HG02884 (cell line): ENCODE data around the gene VTI1B.

Experiments used
- ATAC-seq: cut with Tn5 transposase; IDR thresholded peaks from one replicate; pipeline ENCODE4 v1.9.1; 2021; ENCODE audit warnings: mild to moderate bottlenecking, moderate library complexity; ENCODE audit not compliant: unreplicated experiment

The VTI1B gene

GRCh38 chr14:67680121-67680602, 5.7 kb upstream of the VTI1B start:
- ATAC-seq = peak; percentile 97

- ATAC-seq = no peak
Measured at GRCh38 chr14:67679006-67679405, 4.6 kb upstream of the VTI1B start.

- ATAC-seq = no peak
Measured at GRCh38 chr14:67675219-67675582, 769 bp upstream of the VTI1B start.

GRCh38 chr14:67674139-67674479, 323 bp downstream of the VTI1B start:
- peak; percentile 47 for ATAC-seq

- ATAC-seq = no peak
Measured at GRCh38 chr14:67673451-67673850, 981 bp downstream of the VTI1B start.

- ATAC-seq = no peak
Measured at GRCh38 chr14:67668559-67668958, 5.9 kb downstream of the VTI1B start.

GRCh38 chr14:67666750-67667449, 7.5 kb downstream of the VTI1B start:
- peak; percentile 47 for ATAC-seq

GRCh38 chr14:67665868-67666267, 8.6 kb downstream of the VTI1B start:
- no peak for ATAC-seq

GRCh38 chr14:67663633-67664032, 10.8 kb downstream of the VTI1B start:
- ATAC-seq = no peak

GRCh38 chr14:67653651-67654280, 20.7 kb downstream of the VTI1B start:
- ATAC-seq = no peak

GRCh38 chr14:67652189-67652588, 22.2 kb downstream of the VTI1B start:
- ATAC-seq = no peak

GRCh38 chr14:67650694-67651093, 23.7 kb downstream of the VTI1B start:
- ATAC-seq = no peak

- no peak for ATAC-seq
Measured at GRCh38 chr14:67650151-67650550, 24.3 kb downstream of the VTI1B start.

GRCh38 chr14:67646131-67646530, 28.3 kb downstream of the VTI1B start:
- ATAC-seq = no peak

GRCh38 chr14:67645414-67645813, 29.0 kb downstream of the VTI1B start:
- ATAC-seq = no peak

- ATAC-seq = no peak
Measured at GRCh38 chr14:67644428-67644827, 30.0 kb downstream of the VTI1B start.

GRCh38 chr14:67643713-67644112, 30.7 kb downstream of the VTI1B start:
- ATAC-seq = no peak

GRCh38 chr14:67641902-67642749, 32.3 kb downstream of the VTI1B start:
- no peak for ATAC-seq

- no peak for ATAC-seq
Measured at GRCh38 chr14:67641480-67641879, 33.0 kb downstream of the VTI1B start.

GRCh38 chr14:67638642-67639041, 35.8 kb downstream of the VTI1B start:
- ATAC-seq = no peak

GRCh38 chr14:67636361-67636919, 38.0 kb downstream of the VTI1B start:
- peak; percentile 87 for ATAC-seq
